ENCODE data around the gene RPL37A.
A peak's percentile ranks its signal among the peaks of the same experiment; 100 is the strongest.

The RPL37A gene

DNA sequence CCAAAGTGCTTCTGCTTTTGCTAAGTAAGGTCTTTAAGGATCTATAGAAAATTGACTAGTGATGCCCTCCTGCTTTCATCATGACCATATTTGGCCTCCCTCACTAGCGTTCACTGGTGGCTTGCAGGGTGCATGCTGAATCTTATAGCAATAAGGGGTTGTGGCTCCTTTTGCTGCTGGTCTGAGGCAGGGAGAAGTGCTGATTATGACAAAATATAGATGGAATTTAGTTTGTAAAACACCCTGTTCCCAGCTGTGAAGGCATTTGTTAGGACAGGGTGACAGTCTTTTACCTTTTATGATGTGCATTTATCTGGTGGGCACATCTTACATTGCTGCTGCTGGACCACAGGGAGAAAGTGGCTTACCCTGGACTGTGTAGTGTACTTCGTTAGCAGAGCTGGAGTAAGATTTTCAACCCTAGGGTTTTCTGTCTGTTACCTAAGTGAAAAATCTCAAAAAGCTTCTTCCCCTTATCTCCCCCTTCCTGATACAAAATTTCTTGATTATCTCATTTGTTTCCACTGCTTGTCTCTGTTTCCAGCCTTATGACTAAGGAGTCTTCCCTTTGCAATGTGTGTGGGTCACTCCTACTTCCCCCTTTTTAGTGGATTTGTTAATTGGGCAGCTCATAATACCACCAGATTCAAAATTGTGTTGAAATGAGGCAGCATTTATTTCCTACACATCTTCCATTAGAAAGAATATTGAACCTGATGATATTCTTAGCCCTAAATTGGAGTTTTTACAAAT, 21.2 kb upstream of the RPL37A start:
- peak; percentile 35 for DNase-seq (ENCODE audit: low read depth)
- TF ChIP-seq, protein P1, sequence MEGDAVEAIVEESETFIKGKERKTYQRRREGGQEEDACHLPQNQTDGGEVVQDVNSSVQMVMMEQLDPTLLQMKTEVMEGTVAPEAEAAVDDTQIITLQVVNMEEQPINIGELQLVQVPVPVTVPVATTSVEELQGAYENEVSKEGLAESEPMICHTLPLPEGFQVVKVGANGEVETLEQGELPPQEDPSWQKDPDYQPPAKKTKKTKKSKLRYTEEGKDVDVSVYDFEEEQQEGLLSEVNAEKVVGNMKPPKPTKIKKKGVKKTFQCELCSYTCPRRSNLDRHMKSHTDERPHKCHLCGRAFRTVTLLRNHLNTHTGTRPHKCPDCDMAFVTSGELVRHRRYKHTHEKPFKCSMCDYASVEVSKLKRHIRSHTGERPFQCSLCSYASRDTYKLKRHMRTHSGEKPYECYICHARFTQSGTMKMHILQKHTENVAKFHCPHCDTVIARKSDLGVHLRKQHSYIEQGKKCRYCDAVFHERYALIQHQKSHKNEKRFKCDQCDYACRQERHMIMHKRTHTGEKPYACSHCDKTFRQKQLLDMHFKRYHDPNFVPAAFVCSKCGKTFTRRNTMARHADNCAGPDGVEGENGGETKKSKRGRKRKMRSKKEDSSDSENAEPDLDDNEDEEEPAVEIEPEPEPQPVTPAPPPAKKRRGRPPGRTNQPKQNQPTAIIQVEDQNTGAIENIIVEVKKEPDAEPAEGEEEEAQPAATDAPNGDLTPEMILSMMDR (IDR thresholded peaks at IDR 0.05; ENCODE audit: low read length, missing control alignments) = no peak
- no peak overlapping the region for H3K4me3 ChIP-seq (replicated peaks; ENCODE audit: low read depth, low read length)

DNA sequence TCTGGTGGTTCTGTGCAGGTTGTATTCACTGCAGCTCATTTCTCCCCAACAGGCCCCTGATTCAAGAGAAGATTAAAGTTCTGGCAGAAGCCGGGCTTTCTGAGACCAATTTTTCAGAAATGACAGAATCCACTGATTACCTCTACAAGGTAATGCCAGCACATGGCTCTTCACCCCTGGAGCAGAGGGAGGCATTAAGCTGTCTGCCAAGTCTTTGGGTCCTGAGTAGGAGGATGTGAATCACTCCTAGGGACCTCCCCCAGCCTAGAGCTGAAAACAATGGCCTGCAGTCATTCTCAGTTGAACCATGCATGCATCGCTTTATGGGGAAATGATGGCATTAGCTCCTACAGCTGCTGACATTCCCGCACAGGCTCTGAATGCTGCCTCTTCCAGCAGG, 20.5 kb upstream of the RPL37A start:
- TF ChIP-seq, protein P1 (IDR thresholded peaks at IDR 0.05; ENCODE audit: low read length, missing control alignments) = no peak
- DNase-seq (ENCODE audit: low read depth) = peak; percentile 94

DNA sequence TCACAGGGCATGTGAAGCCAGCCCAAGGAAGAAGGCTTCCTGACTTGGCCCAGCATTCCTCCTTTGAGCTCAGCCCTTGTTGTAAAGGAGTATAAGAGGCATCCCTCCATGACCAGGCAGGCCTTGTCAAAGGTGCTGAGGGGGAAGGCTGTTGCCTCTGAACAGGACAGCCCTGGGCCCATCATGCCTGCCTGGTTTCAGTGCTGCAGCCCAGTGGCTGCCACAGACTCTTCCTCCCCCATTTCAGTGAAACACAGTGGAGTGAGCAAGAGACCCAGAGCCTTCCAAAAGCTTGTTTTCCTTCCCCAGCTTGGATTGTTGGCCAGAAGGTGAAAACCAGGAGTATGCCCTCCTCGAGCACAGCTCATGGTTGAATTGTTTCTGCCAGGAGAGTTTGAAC, 19.9 kb upstream of the RPL37A start:
- no peak for DNase-seq (ENCODE audit: low read depth)
- H3K4me3 ChIP-seq (replicated peaks; ENCODE audit: low read depth, low read length) = no peak overlapping the region
- TF ChIP-seq, protein P1 (IDR thresholded peaks at IDR 0.05; ENCODE audit: low read length, missing control alignments) = no peak

More for the DNA sequence above, 20.5 kb upstream of the RPL37A start:
- H3K4me3 ChIP-seq (replicated peaks; ENCODE audit: low read depth, low read length) = no peak overlapping the region

DNA sequence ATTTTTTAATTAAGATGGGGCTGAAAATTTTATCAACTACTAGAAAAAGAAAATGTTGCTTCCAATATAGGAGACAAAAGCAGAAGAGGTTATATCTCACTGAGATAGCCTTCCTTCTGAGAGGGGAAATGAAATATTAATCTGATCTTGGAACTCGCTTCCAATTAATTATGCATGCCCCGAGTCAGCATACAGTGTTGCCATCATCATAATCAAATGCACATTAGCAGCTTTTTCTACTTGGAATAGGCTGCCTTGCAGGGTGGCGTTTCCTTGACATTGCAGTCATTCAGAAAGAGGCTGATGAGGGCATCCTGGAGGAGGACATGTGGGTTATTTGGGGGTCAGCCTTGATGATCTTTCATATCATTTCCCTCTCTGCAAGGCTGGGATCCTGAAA, 18.4 kb upstream of the RPL37A start:
- H3K4me3 ChIP-seq (replicated peaks; ENCODE audit: low read depth, low read length) = no peak overlapping the region
- TF ChIP-seq, protein P1 (IDR thresholded peaks at IDR 0.05; ENCODE audit: low read length, missing control alignments) = no peak
- DNase-seq (ENCODE audit: low read depth) = no peak

DNA sequence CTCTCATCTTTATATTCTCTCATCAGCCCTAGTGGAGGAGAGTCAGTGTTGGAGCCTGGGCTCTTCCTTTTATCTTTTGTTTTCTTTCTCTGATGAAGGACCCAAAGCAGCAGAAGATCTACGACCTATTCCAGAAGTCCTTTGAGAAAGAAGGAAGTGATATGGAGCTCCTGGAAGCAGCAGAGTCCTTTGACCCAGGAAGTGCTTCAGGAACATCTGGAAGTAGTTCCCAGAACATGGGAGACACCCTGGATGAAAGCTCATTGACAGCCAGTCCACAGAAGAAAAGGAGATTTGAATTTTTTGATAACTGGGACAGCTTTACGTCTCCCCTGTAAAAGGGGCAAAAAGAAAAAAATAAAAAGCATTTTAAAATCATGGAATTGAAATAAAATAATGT, 16.0 kb upstream of the RPL37A start:
- no peak for DNase-seq (ENCODE audit: low read depth)
- TF ChIP-seq, protein P1 (IDR thresholded peaks at IDR 0.05; ENCODE audit: low read length, missing control alignments) = no peak
- no peak overlapping the region for H3K4me3 ChIP-seq (replicated peaks; ENCODE audit: low read depth, low read length)

DNA sequence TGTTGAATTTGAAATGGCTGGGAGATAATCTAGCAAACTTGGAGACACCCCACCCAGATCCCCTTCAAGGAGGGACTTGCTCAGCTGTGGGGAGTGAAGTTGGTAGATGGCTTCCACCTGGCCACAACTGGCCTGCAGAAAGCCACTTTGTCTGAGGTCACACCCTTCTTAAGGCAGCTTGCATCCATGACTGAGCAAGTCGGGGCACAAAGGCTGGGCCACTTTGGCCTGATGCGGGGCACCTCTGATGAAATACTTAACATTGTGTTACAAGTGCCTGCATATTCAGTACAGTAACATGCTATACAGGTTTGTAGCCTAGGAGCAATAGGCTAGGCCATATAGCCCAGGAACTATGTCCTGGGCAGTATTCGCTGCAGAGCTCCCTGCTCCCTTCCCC, 13.4 kb upstream of the RPL37A start:
- no peak overlapping the region for H3K4me3 ChIP-seq (replicated peaks; ENCODE audit: low read depth, low read length)
- no peak for DNase-seq (ENCODE audit: low read depth)
- TF ChIP-seq, protein P1 (IDR thresholded peaks at IDR 0.05; ENCODE audit: low read length, missing control alignments) = no peak

DNA sequence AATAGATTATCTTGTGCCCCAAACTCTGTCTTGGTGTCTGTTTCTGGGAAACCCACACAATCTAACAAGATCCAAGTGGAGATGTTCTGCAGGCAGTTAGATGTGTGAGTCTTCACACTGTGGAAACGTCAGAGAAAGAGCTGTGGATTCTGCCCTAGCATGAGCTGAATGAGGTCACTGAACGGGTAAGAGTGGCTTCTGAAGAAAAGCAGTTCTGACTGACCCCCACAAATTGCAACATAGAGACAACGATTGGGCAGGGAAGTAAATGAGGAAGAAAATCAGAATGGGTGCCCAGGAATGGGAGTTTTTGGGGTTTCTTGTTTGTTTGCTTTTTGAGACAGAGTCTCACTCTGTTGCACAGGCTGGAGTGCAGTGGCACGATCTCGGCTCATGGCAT, 12.9 kb upstream of the RPL37A start:
- TF ChIP-seq, protein P1 (IDR thresholded peaks at IDR 0.05; ENCODE audit: low read length, missing control alignments) = no peak

More for the DNA sequence above, 12.9 kb upstream of the RPL37A start:
- DNase-seq (ENCODE audit: low read depth) = no peak
- H3K4me3 ChIP-seq (replicated peaks; ENCODE audit: low read depth, low read length) = no peak overlapping the region
